ENCODE results near the gene PARVG. TPM values are rescaled to one million over a fixed set of nuclear protein-coding genes. Genes with fewer than 3 reads are reported as not detected.

The PARVG gene
- polyA plus RNA-seq, 4 donors, result 1.7 to 3.0 (median 2.2) TPM

GRCh38 chr22:44193535-44193891, 12.8 kb downstream of the PARVG start:
- no peak for DNase-seq (ENCODE audit: low read depth in 4 of 4, low spot score in 3 of 4)

- no peak for DNase-seq (ENCODE audit: low read depth in 4 of 4, low spot score in 3 of 4)
These were observed 13.8 kb downstream of the PARVG start for GRCh38 chr22:44194569-44194968.

GRCh38 chr22:44195189-44195871, 14.6 kb downstream of the PARVG start:
- no peak for DNase-seq (ENCODE audit: low read depth in 4 of 4, low spot score in 3 of 4)

- DNase-seq (ENCODE audit: low read depth in 4 of 4, low spot score in 3 of 4), result no peak
These were observed 15.5 kb downstream of the PARVG start for GRCh38 chr22:44196241-44196640.

GRCh38 chr22:44196731-44197131, 16.0 kb downstream of the PARVG start:
- no peak for DNase-seq (ENCODE audit: low read depth in 4 of 4, low spot score in 3 of 4)

- no peak for DNase-seq (ENCODE audit: low read depth in 4 of 4, low spot score in 3 of 4)
These were observed 16.5 kb downstream of the PARVG start for GRCh38 chr22:44197271-44197670.

- DNase-seq (ENCODE audit: low read depth in 4 of 4, low spot score in 3 of 4), result no peak
These were observed 18.4 kb downstream of the PARVG start for GRCh38 chr22:44199164-44199563.

GRCh38 chr22:44199866-44200265, 19.1 kb downstream of the PARVG start:
- no peak for DNase-seq (ENCODE audit: low read depth in 4 of 4, low spot score in 3 of 4)

- no peak for DNase-seq (ENCODE audit: low read depth in 4 of 4, low spot score in 3 of 4)
These were observed 19.7 kb downstream of the PARVG start for GRCh38 chr22:44200451-44200850.

GRCh38 chr22:44200855-44201550, 20.3 kb downstream of the PARVG start:
- no peak for DNase-seq (ENCODE audit: low read depth in 4 of 4, low spot score in 3 of 4)

- DNase-seq (ENCODE audit: low read depth in 4 of 4, low spot score in 3 of 4), result no peak
These were observed 20.9 kb downstream of the PARVG start for GRCh38 chr22:44201665-44202064.

- no peak for DNase-seq (ENCODE audit: low read depth in 4 of 4, low spot score in 3 of 4)
These were observed 21.6 kb downstream of the PARVG start for GRCh38 chr22:44202261-44202789.

GRCh38 chr22:44203203-44203602, 22.5 kb downstream of the PARVG start:
- no peak for DNase-seq (ENCODE audit: low read depth in 4 of 4, low spot score in 3 of 4)

- no peak for DNase-seq (ENCODE audit: low read depth in 4 of 4, low spot score in 3 of 4)
These were observed 24.2 kb downstream of the PARVG start for GRCh38 chr22:44204739-44205515.

GRCh38 chr22:44205516-44206329, 25.0 kb downstream of the PARVG start:
- DNase-seq (ENCODE audit: low read depth in 4 of 4, low spot score in 3 of 4), result no peak

GRCh38 chr22:44206330-44206645, 25.6 kb downstream of the PARVG start:
- DNase-seq (ENCODE audit: low read depth in 4 of 4, low spot score in 3 of 4), result no peak

- no peak for DNase-seq (ENCODE audit: low read depth in 4 of 4, low spot score in 3 of 4)
These were observed 26.0 kb downstream of the PARVG start for GRCh38 chr22:44206696-44207095.

GRCh38 chr22:44207173-44207980, 26.7 kb downstream of the PARVG start:
- DNase-seq (ENCODE audit: low read depth in 4 of 4, low spot score in 3 of 4), result no peak

- DNase-seq (ENCODE audit: low read depth in 4 of 4, low spot score in 3 of 4), result no peak
These were observed 27.2 kb downstream of the PARVG start for GRCh38 chr22:44207981-44208317.

- DNase-seq (ENCODE audit: low read depth in 4 of 4, low spot score in 3 of 4), result no peak
These were observed 28.6 kb downstream of the PARVG start for GRCh38 chr22:44209343-44209742.
